ENCODE measurements around the gene SHOC2.

The SHOC2 gene

GRCh38 chr10:110959379-110960332, 40.3 kb downstream of the SHOC2 start:
- TF ChIP-seq CTCF (IDR thresholded peaks at IDR 0.05): no peak

- TF ChIP-seq CTCF (IDR thresholded peaks at IDR 0.05): no peak
Observed at GRCh38 chr10:110960333-110960712, 40.9 kb downstream of the SHOC2 start.

- no peak for TF ChIP-seq CTCF (IDR thresholded peaks at IDR 0.05)
Observed at GRCh38 chr10:110962443-110962842, 43.0 kb downstream of the SHOC2 start.

- no peak for TF ChIP-seq CTCF (IDR thresholded peaks at IDR 0.05)
Observed at GRCh38 chr10:110963162-110963561, 43.8 kb downstream of the SHOC2 start.

- TF ChIP-seq CTCF (IDR thresholded peaks at IDR 0.05): no peak
Observed at GRCh38 chr10:110964681-110965080, 45.3 kb downstream of the SHOC2 start.

GRCh38 chr10:110965216-110965615, 45.8 kb downstream of the SHOC2 start:
- TF ChIP-seq CTCF (IDR thresholded peaks at IDR 0.05): no peak

- TF ChIP-seq CTCF (IDR thresholded peaks at IDR 0.05): no peak
Observed at GRCh38 chr10:110966146-110966545, 46.7 kb downstream of the SHOC2 start.

All from LNCAP (cell line).